ENCODE measurements around the gene MAP2K2.
A peak's percentile ranks its signal among the peaks of the same experiment; 100 is the strongest.
"Not testable (repeated sequence)": the region's sequence is repeated elsewhere in the genome, so short reads cannot be mapped to it uniquely, and the experiment has no call there.

MAP2K2 gene

DNA sequence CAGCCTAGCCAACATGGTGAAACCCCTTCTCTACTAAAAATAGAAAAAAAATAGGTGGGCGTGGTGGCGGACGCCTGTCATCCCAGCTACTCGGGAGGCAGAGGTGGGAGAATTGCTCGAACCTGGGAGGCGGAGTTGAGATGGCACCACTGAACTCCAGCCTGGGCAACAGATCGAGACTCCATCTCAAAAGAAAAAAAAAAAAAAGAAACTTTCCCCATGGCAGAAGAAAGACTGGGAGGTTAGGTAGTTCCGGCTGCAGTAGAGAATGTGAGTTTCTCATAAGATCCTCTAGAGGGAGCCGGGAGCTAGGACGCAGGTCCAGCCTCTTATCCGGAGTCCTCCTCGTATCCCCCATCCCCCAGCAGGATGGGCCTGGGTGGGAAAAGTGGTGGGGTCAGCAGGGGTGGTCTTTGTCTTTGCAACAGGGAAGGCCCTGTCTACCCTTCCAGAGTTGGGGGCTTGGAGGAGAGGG, 16.4 kb upstream of the MAP2K2 start:
- H3K27ac Mint-ChIP-seq: no peak overlapping the region
- no peak overlapping the region for H3K4me3 Mint-ChIP-seq
- no peaks in the 10 kb centered on the region for H3K9me3 Mint-ChIP-seq
- H3K36me3 Mint-ChIP-seq (ENCODE audit: low read depth): no peaks in the 10 kb centered on the region
- peaks cover 9% of the 10 kb centered on the region for H3K27me3 Mint-ChIP-seq
- H3K4me1 Mint-ChIP-seq (ENCODE audit: low read depth): peaks cover 12% of the 10 kb centered on the region

DNA sequence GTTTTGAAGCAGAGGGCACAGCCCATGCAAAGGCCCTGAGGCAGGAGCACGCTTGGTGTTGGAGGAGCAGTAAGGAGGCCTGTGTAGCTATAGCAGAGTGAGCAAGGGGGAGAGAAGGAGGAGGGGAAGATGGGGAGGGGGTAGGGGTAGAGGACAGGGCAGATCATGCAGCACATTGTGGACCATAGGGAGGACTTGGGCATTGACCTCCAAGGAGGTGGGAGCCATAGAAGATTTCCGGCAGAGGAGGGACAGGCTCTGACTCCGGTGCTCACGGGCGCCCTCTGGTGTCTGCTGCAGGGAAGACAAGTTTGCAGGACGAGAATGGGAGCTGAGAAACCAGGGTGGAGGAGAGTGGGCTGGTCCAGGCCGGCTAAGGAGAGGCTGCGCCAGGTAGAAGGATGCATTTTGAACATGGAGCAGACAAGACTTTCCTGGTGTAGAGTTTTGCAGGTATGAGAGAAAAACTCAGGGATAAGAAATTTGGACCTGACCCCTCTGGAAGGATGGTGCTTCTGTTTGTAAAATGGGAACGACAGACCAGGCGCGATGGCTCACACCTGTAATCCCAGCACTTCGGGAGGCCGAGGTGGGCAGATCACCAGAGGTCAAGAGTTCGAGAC, 15.8 kb upstream of the MAP2K2 start:
- H3K27ac Mint-ChIP-seq: no peak overlapping the region
- peaks cover 8% of the 10 kb centered on the region for H3K27me3 Mint-ChIP-seq
- H3K9me3 Mint-ChIP-seq: no peaks in the 10 kb centered on the region
- peaks cover 12% of the 10 kb centered on the region for H3K4me1 Mint-ChIP-seq (ENCODE audit: low read depth)
- peak overlapping the region; percentile 37 for H3K4me3 Mint-ChIP-seq
- no peaks in the 10 kb centered on the region for H3K36me3 Mint-ChIP-seq (ENCODE audit: low read depth)

DNA sequence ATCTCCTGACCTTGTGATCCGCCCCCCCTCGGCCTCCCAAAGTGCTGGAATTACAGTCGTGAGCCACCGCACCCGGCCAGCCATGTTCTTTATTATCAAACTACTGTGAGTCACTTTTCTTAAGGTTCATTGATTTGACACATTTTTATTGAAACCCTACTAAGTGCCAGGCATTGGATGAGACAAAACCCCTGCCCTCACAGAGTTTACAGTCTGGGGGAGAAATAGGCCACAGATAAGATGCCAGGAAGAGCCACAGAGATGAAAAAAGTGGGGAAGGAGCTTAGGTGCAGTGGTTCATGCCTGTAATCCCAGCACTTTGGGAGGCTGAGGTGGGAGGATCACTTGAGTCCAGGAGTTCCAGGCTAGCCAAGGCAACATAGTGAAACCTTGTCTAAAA, 14.5 kb upstream of the MAP2K2 start:
- no peak overlapping the region for H3K4me3 Mint-ChIP-seq
- peak overlapping the region; percentile 52 for H3K27ac Mint-ChIP-seq
- peaks cover 2% of the 10 kb centered on the region for H3K27me3 Mint-ChIP-seq
- no peaks in the 10 kb centered on the region for H3K9me3 Mint-ChIP-seq
- H3K4me1 Mint-ChIP-seq (ENCODE audit: low read depth): peaks cover 12% of the 10 kb centered on the region
- H3K36me3 Mint-ChIP-seq (ENCODE audit: low read depth): no peaks in the 10 kb centered on the region

DNA sequence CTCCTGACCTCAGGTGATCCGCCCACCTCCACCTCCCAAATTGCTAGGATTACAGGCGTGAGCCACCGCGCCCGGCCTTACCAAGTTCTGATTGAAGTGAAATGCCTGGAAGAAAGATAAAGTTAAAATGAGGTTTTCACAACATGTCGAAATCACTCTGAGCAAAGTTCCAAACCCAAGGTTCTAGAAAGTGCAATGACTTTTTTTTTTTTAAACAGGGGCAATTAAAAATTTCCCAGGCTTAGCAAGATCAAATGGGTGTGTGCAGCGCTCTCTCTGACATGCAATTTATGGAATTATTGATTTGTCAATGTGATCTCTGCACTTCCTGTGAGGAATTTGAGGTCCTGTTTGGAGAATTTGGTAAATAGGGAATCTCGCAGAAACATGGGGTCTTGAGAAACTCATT, 12.8 kb upstream of the MAP2K2 start:
- no peaks in the 10 kb centered on the region for H3K36me3 Mint-ChIP-seq (ENCODE audit: low read depth)
- no peak overlapping the region for H3K27ac Mint-ChIP-seq
- H3K27me3 Mint-ChIP-seq: no peaks in the 10 kb centered on the region
- H3K4me3 Mint-ChIP-seq: no peak overlapping the region
- peaks cover 12% of the 10 kb centered on the region for H3K4me1 Mint-ChIP-seq (ENCODE audit: low read depth)
- H3K9me3 Mint-ChIP-seq: no peaks in the 10 kb centered on the region

GRCh38 chr19:4135386-4135785, 11.5 kb upstream of the MAP2K2 start:
- H3K4me3 Mint-ChIP-seq; H3K27me3 Mint-ChIP-seq; H3K27ac Mint-ChIP-seq; H3K36me3 Mint-ChIP-seq (ENCODE audit: low read depth); H3K9me3 Mint-ChIP-seq: not testable (repeated sequence)
- peaks cover 15% of the 10 kb centered on the region for H3K4me1 Mint-ChIP-seq (ENCODE audit: low read depth)

DNA sequence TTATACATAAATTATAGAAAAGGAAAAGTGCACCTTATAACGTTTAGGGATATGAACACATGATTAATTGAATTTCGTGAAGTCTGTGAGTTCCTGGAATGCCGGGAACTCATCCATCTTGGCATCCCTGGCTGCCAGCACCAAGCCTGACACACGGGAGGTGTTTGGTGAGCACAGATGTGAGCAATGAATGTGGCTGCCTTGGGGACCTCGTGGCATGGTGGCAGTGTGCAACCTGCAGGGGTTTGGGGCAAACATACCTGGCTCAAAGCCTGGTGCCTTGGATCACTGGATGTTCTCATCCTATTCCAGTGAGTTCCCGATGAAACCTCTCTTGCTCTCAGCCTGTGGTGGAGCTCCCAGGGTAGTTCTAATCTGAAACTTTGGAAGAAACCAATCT, 10.4 kb upstream of the MAP2K2 start:
- peaks cover 5% of the 10 kb centered on the region for H3K4me1 Mint-ChIP-seq (ENCODE audit: low read depth)
- H3K36me3 Mint-ChIP-seq (ENCODE audit: low read depth): no peaks in the 10 kb centered on the region
- no peaks in the 10 kb centered on the region for H3K27me3 Mint-ChIP-seq
- H3K9me3 Mint-ChIP-seq: no peaks in the 10 kb centered on the region
- H3K27ac Mint-ChIP-seq: no peak overlapping the region
- H3K4me3 Mint-ChIP-seq: no peak overlapping the region

DNA sequence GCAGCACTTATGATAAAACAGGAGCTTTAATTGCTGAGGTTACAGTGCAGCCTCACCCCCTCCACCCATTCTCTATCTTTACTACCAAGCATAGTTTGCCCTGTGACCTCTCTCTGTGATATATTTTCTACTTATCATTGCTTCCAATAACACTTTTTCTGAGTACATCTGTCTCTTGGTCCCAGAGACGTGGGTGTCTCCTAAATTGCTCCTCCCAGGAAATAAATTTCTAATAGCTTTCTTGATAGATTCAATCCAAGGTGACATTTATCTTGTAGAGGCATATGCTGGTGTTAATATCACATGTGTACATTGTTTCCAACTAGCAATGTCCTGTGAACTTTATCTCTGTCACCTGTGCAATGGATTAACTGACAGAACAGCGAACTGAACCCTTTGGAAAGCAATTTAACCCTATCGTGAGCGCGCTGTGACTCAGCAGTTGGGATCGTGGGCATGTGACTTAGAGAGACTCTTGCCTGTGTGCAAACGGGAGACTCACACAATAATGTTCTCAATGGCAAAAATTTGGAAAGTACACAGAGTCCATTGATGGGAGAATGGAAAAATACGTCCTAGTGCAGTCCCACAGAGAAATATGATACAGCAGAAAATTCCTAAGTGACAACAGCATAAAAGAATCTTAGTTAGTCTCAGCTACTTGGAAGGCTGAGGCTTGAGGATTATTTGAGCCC, 7.0 kb upstream of the MAP2K2 start:
- Mint-ChIP-seq H3K9me3 (no peaks in the 10 kb centered on the region), H3K4me3 (no peak overlapping the region), H3K4me1 (ENCODE audit: low read depth) (peaks cover 5% of the 10 kb centered on the region), H3K27me3 (no peaks in the 10 kb centered on the region), H3K36me3 (ENCODE audit: low read depth) (no peaks in the 10 kb centered on the region), H3K27ac (no peak overlapping the region)

DNA sequence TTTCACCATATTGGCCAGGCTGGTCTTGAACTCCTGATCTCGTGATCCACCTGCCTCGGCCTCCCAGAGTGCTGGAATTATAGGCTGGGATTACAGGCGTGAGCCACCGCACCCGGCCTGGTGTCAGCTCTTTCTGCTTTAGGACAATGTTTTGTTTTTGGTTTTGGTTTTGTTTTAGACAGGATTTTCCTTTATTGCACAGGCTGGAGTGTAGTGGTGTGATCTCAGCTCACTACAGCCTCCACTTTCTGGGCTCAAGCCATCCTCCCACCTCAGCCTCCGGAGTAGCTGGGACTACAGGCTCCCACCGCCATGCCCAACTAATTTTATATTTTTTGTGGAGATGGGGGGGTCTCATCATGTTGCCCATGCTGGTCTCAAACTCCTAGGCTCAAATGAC, 5.1 kb upstream of the MAP2K2 start:
- H3K4me3 Mint-ChIP-seq; H3K9me3 Mint-ChIP-seq; H3K27me3 Mint-ChIP-seq; H3K36me3 Mint-ChIP-seq (ENCODE audit: low read depth); H3K27ac Mint-ChIP-seq; H3K4me1 Mint-ChIP-seq (ENCODE audit: low read depth): not testable (repeated sequence)

DNA sequence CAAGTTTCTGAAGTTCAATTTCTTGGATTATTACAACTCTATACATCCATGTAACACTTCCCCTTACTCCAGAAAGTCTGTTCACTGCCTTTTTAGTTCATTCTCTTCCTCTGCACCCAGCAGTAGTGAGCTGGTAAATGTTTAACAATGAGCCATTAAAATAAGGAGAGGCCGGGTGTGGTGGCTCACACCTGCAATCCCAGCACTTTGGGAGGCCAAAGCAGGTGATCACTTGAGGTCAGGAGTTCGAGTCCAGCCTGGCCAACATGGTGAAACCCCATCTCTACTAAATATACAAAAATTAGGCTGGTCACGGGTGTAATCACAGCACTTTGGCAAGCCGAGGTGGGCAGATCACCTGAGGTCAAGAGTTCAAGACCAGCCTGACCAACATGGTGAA, 3.4 kb upstream of the MAP2K2 start:
- not testable (repeated sequence) for H3K27me3 Mint-ChIP-seq; H3K36me3 Mint-ChIP-seq (ENCODE audit: low read depth); H3K9me3 Mint-ChIP-seq; H3K27ac Mint-ChIP-seq; H3K4me3 Mint-ChIP-seq
- H3K4me1 Mint-ChIP-seq (ENCODE audit: low read depth): peaks cover 19% of the 10 kb centered on the region

- Mint-ChIP-seq H3K4me3 (peak overlapping the region; percentile 66), H3K9me3 (no peaks in the 10 kb centered on the region), H3K36me3 (ENCODE audit: low read depth) (peaks cover under 1% of the 10 kb centered on the region), H3K27me3 (no peaks in the 10 kb centered on the region), H3K4me1 (ENCODE audit: low read depth) (peaks cover 14% of the 10 kb centered on the region), H3K27ac (peak overlapping the region; percentile 79)
These were observed 716 bp upstream of the MAP2K2 start for GRCh38 chr19:4124638-4125037.

DNA sequence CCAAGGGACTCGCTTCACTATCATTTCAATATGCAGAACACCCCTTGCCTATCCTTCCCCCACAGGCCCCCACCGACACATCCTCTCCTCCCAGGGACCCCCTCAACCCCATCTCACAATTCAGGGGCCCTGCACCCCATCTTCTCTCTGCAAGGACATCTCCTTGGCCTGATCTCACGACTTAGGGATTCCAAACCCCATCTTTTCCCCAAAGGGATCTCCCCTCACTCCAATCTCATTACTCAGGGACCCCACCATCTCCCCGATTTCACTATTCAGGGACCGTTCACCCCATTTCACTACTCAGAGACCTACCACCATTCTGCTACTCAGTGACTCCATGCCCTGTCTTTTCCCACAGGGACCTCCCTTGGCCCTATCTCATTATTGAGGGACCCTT, 1.4 kb downstream of the MAP2K2 start:
- H3K9me3 Mint-ChIP-seq: no peaks in the 10 kb centered on the region
- H3K4me3 Mint-ChIP-seq: peak overlapping the region; percentile 94
- peaks cover 17% of the 10 kb centered on the region for H3K4me1 Mint-ChIP-seq (ENCODE audit: low read depth)
- H3K27ac Mint-ChIP-seq: peak overlapping the region; percentile 98
- H3K27me3 Mint-ChIP-seq: no peaks in the 10 kb centered on the region
- H3K36me3 Mint-ChIP-seq (ENCODE audit: low read depth): peaks cover 3% of the 10 kb centered on the region

GRCh38 chr19:4121815-4122214, 2.1 kb downstream of the MAP2K2 start:
- Mint-ChIP-seq H3K9me3 (no peaks in the 10 kb centered on the region), H3K4me1 (ENCODE audit: low read depth) (peaks cover 17% of the 10 kb centered on the region), H3K27me3 (no peaks in the 10 kb centered on the region), H3K4me3 (no peak overlapping the region), H3K27ac (no peak overlapping the region), H3K36me3 (ENCODE audit: low read depth) (peaks cover 7% of the 10 kb centered on the region)

DNA sequence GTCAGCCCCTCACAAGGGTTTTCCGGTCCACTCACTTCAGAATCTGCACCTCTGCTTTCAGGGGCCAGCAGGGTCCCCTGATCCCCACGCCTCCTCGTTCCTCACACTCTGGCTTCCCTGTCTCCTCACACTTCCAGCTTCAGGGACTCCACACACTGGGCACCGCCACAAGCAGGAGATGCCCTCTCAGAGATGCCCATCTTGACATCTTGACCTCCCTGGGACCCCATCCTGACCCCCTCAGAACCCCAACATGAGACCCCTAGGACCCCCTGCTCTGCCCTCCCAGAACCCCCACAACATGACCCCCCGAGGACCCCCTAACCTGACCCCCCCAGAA, 2.7 kb downstream of the MAP2K2 start:
- Mint-ChIP-seq H3K36me3 (ENCODE audit: low read depth) (peaks cover 7% of the 10 kb centered on the region), H3K4me3 (no peak overlapping the region), H3K27ac (no peak overlapping the region), H3K27me3 (no peaks in the 10 kb centered on the region), H3K9me3 (no peaks in the 10 kb centered on the region), H3K4me1 (ENCODE audit: low read depth) (peaks cover 20% of the 10 kb centered on the region)

DNA sequence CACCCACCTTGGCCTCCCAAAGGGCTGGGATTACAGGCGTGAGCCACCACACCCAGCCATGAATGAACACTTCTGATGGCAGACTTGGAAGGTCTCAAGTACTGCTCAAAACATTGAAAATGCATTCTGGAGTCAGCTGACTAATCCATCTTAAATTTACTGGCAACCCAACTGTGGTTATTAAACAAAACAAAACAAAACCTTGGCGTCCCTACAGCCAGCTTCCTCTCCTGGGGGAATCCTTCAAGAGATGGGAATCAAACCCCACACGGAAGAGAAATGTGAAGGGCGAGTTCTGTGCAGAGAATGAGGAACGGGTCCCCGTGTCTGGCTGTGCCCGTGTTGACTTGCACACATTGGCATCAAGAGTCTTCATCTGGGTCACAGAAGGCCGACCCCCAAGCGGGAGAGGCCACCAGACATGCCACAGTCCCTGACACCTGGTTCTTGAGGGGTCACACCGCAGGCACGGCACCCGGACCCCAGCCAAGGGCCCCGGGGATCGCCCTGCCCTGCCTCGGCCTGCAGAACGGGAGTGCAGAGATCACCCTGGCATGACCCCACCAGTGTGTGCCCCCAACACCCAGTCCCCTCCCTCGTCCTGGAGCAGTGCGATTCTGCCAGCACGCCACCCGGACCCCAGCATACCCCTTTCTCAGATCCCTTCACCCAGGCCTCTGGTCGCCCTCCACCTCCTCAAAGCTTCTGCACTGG, 3.2 kb downstream of the MAP2K2 start:
- no peak overlapping the region for H3K4me3 Mint-ChIP-seq
- no peaks in the 10 kb centered on the region for H3K9me3 Mint-ChIP-seq
- H3K27me3 Mint-ChIP-seq: no peaks in the 10 kb centered on the region
- peaks cover 26% of the 10 kb centered on the region for H3K4me1 Mint-ChIP-seq (ENCODE audit: low read depth)
- H3K27ac Mint-ChIP-seq: no peak overlapping the region
- peaks cover 7% of the 10 kb centered on the region for H3K36me3 Mint-ChIP-seq (ENCODE audit: low read depth)

- H3K4me1 Mint-ChIP-seq (ENCODE audit: low read depth): peaks cover 34% of the 10 kb centered on the region
- no peak overlapping the region for H3K4me3 Mint-ChIP-seq
- no peaks in the 10 kb centered on the region for H3K27me3 Mint-ChIP-seq
- H3K9me3 Mint-ChIP-seq: no peaks in the 10 kb centered on the region
- peaks cover 7% of the 10 kb centered on the region for H3K36me3 Mint-ChIP-seq (ENCODE audit: low read depth)
- peak overlapping the region; percentile 65 for H3K27ac Mint-ChIP-seq
These were observed 4.2 kb downstream of the MAP2K2 start for GRCh38 chr19:4119763-4120162.

All from stimulated activated naive CD8-positive, alpha-beta T cell treated with anti-CD3 and anti-CD28 coated beads, Interleukin-15, Interleukin-2, amounts not matched to agents 100 ng/mL and 50 ng/mL, for 24 hours (primary cell).